ENCODE measurements around the gene SLC16A2.

Gene SLC16A2

GRCh38 chrX:74421036-74421739 lies at the start of gene SLC16A2:
SLC16A2 (plus strand) TSS chrX:74421493; CDS start chrX:74421638, 145 bp downstream.
- peak; percentile 64 for DNase-seq (ENCODE audit: low read depth)

- no peak for DNase-seq (ENCODE audit: low read depth)
Measured at GRCh38 chrX:74372272-74372671, 49.0 kb upstream of the SLC16A2 start.

GRCh38 chrX:74377282-74377681 lies 44.0 kb upstream of the SLC16A2 start:
- DNase-seq (ENCODE audit: low read depth), result no peak

- peak; percentile 74 for DNase-seq (ENCODE audit: low read depth)
Measured at GRCh38 chrX:74382613-74383012, 38.7 kb upstream of the SLC16A2 start.

GRCh38 chrX:74383611-74384010 lies 37.7 kb upstream of the SLC16A2 start:
- DNase-seq (ENCODE audit: low read depth), result peak; percentile 22

- DNase-seq (ENCODE audit: low read depth), result no peak
Measured at GRCh38 chrX:74389016-74389722, 32.1 kb upstream of the SLC16A2 start.

- no peak for DNase-seq (ENCODE audit: low read depth)
Measured at GRCh38 chrX:74395556-74395955, 25.7 kb upstream of the SLC16A2 start.

GRCh38 chrX:74405973-74406489 lies 15.3 kb upstream of the SLC16A2 start:
- no peak for DNase-seq (ENCODE audit: low read depth)

GRCh38 chrX:74408304-74408703 lies 13.0 kb upstream of the SLC16A2 start:
- no peak for DNase-seq (ENCODE audit: low read depth)

GRCh38 chrX:74419864-74420195 lies 1.5 kb upstream of the SLC16A2 start:
- no peak for DNase-seq (ENCODE audit: low read depth)

GRCh38 chrX:74420196-74421035 lies 877 bp upstream of the SLC16A2 start:
- peak; percentile 30 for DNase-seq (ENCODE audit: low read depth)

GRCh38 chrX:74421740-74422352 lies 553 bp downstream of the SLC16A2 start:
- no peak for DNase-seq (ENCODE audit: low read depth)

GRCh38 chrX:74422576-74423288 lies 1.4 kb downstream of the SLC16A2 start:
- DNase-seq (ENCODE audit: low read depth), result peak; percentile 28

GRCh38 chrX:74423289-74423998 lies 2.2 kb downstream of the SLC16A2 start:
- DNase-seq (ENCODE audit: low read depth), result no peak

- no peak for DNase-seq (ENCODE audit: low read depth)
Measured at GRCh38 chrX:74426071-74426470, 4.8 kb downstream of the SLC16A2 start.

GRCh38 chrX:74426615-74427014 lies 5.3 kb downstream of the SLC16A2 start:
- DNase-seq (ENCODE audit: low read depth), result no peak

- no peak for DNase-seq (ENCODE audit: low read depth)
Measured at GRCh38 chrX:74431797-74432196, 10.5 kb downstream of the SLC16A2 start.

- no peak for DNase-seq (ENCODE audit: low read depth)
Measured at GRCh38 chrX:74434336-74434735, 13.0 kb downstream of the SLC16A2 start.

GRCh38 chrX:74437530-74437929 lies 16.2 kb downstream of the SLC16A2 start:
- no peak for DNase-seq (ENCODE audit: low read depth)

- no peak for DNase-seq (ENCODE audit: low read depth)
Measured at GRCh38 chrX:74438764-74439163, 17.5 kb downstream of the SLC16A2 start.

GRCh38 chrX:74445099-74445498 lies 23.8 kb downstream of the SLC16A2 start:
- no peak for DNase-seq (ENCODE audit: low read depth)
